ENCODE data around the gene DPP9. TPM values are rescaled to one million over a fixed set of nuclear protein-coding genes. Genes with fewer than 3 reads are reported as not detected.

The DPP9 gene
- total and polyA plus RNA-seq, 2 of the 8 experiments (the other 6 are each of a cell fraction or from before 2014, with no cell fraction given): 11.6 to 40.7 TPM

DNA sequence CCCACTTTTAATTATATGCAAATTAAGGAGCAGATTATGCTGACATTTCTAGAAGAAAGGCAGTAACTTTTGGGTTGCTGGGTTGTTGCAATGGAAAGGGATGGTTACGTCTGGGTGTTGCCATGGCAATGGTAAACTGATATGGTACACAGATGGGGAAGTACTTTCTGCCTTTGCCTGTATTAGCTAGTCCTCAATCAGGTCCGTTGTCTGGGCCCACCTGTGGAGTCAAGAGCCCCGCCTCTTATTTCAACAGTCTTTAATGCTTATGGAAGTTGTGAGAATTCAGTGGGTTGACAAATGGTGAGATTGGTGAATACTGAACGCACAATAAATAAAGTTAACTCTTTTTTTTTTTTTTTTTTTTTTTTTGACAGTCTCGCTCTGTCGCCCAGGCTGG lies 30.6 kb upstream of the DPP9 start:
- Histone ChIP-seq H3K27me3 (replicated peaks in 1 of 4; ENCODE audit: control insufficient read depth in 3 of 4, extremely low read depth in 1 of 4, insufficient read depth in 3 of 4, low read length in 3 of 4) (peaks cover 0 to 7% (median 4%) of the 10 kb centered on the region in 4 experiments; a peak in 4 of 7 replicates), H3K79me1 (ENCODE audit: low read depth, low read length) (no peaks in the 10 kb centered on the region), H3K27ac (ENCODE audit: low read depth, low read length) (no peak overlapping the region), H3K4me3 (ENCODE audit: extremely low read depth in 1 of 4, insufficient read depth in 2 of 4, low read depth in 3 of 4, low read length in 4 of 4) (no peak overlapping the region), H2BK15ac (ENCODE audit: low read length) (no peak overlapping the region), H3K14ac (ENCODE audit: insufficient read length) (no peak overlapping the region), H3K4me2 (ENCODE audit: insufficient read depth in 1 of 2, low read depth in 2 of 2, low read length in 2 of 2) (no peak overlapping the region), H3K4me1 (replicated peaks in 1 of 4; ENCODE audit: control insufficient read depth in 3 of 4, insufficient read depth in 4 of 4, low read length in 3 of 4) (peaks cover 0 to under 1% (median under 1%) of the 10 kb centered on the region in 4 experiments; a peak in 1 of 7 replicates), H3K23ac (ENCODE audit: insufficient read length) (no peak overlapping the region), H4K20me1 (replicated peaks in 1 of 2; ENCODE audit: control insufficient read depth in 1 of 2, insufficient read depth in 2 of 2, low read length in 2 of 2) (no peaks in the 10 kb centered on the region), H3K9ac (replicated peaks in 1 of 4; ENCODE audit: extremely low read depth in 1 of 4, low read depth in 3 of 4, low read length in 3 of 4) (no peak overlapping the region), H2BK5ac (ENCODE audit: low read depth, low read length) (no peak overlapping the region), H2AK5ac (ENCODE audit: low read depth, low read length) (no peak overlapping the region), H3K79me2 (ENCODE audit: control insufficient read depth in 1 of 2, insufficient read depth in 2 of 2, low read length in 2 of 2) (no peaks in the 10 kb centered on the region), H4K5ac (ENCODE audit: insufficient read length, low read depth, low read length) (no peak overlapping the region), H3K9me3 (ENCODE audit: insufficient read depth in 2 of 2, low read depth in 1 of 2, low read length in 1 of 2) (no peaks in the 10 kb centered on the region), H2BK12ac (ENCODE audit: low read depth, low read length) (no peak overlapping the region), H4K91ac (replicated peaks; ENCODE audit: insufficient read length, low read length) (no peak overlapping the region), H3K56ac (replicated peaks; ENCODE audit: insufficient read length, low read depth, low read length) (no peak overlapping the region), H2BK20ac (ENCODE audit: low read length) (no peak overlapping the region), H2BK120ac (replicated peaks; ENCODE audit: low read depth, low read length) (no peak overlapping the region), H2AFZ (ENCODE audit: low read length) (no peak overlapping the region), H3K36me3 (ENCODE audit: control insufficient read depth in 2 of 4, insufficient read depth in 4 of 4, low read length in 3 of 4) (no peaks in the 10 kb centered on the region), H3K23me2 (ENCODE audit: low read depth, low read length) (no peaks in the 10 kb centered on the region), H4K8ac (ENCODE audit: extremely low read depth, insufficient read depth, low read length) (no peak overlapping the region), H3K4ac (replicated peaks; ENCODE audit: insufficient read length, low read depth, low read length) (no peak overlapping the region), H3K18ac (ENCODE audit: extremely low read depth, low read length) (no peak overlapping the region)
- DNase-seq (ENCODE audit: low read depth in 1 of 2, low spot score in 2 of 2) (no peak), FAIRE-seq (no peak)
- CTCF ChIA-PET (ENCODE audit: partially characterized antibody): interaction anchor here (1.2 to 6.7 kb wide), 3 partner anchors 9 to 30 kb away, joined by 4 to 38 read pairs (median 6); no protein-coding TSS in a partner anchor
- WGBS, 2 experiments (ENCODE audit: extremely low coverage in 1 of 2, insufficient coverage in 1 of 2, insufficient read length in 1 of 2, insufficient replicate concordance in 2 of 2, low coverage in 1 of 2, low lambda C conversion rate in 2 of 2, missing lambda C conversion rate in 1 of 2): 67% methylated on average over 3 of the region's 6 CpGs; no CpG with 5 or more reads in 1 of the 2 experiments
- POLR2A ChIA-PET (ENCODE audit: partially characterized antibody): interaction anchor here (3.8 kb wide), 1 partner anchor 15 kb away, joined by 16 read pairs; no protein-coding TSS in a partner anchor
- TF ChIP-seq NRF1 (IDR thresholded peaks at IDR 0.05; ENCODE audit: low read depth, low read length) (no peak), SRF (IDR thresholded peaks at IDR 0.05; ENCODE audit: low read depth, low read length) (no peak), SP4 (IDR thresholded peaks at IDR 0.05; ENCODE audit: low read length) (no peak), TCF12 (IDR thresholded peaks at IDR 0.05; ENCODE audit: low read depth, low read length) (no peak), RFX5 (IDR thresholded peaks at IDR 0.05; ENCODE audit: borderline replicate concordance, low read depth, low read length) (no peak), JUND (IDR thresholded peaks at IDR 0.05; ENCODE audit: low read length) (no peak), USF2 (IDR thresholded peaks at IDR 0.05; ENCODE audit: low read length) (no peak), SP2 (IDR thresholded peaks at IDR 0.05; ENCODE audit: low read length) (no peak), CBX8 (IDR thresholded peaks at IDR 0.05; ENCODE audit: borderline replicate concordance, low read depth, low read length) (no peak), POLR2AphosphoS5 (IDR thresholded peaks at IDR 0.05; ENCODE audit: low read depth, low read length) (no peak), POU5F1 (IDR thresholded peaks at IDR 0.05; ENCODE audit: low read depth, low read length) (no peak), TBP (IDR thresholded peaks at IDR 0.05; ENCODE audit: low read depth, low read length) (no peak), HDAC6 (IDR thresholded peaks at IDR 0.05; ENCODE audit: low read depth, low read length) (no peak), YY1 (IDR thresholded peaks at IDR 0.05; ENCODE audit: low read depth, low read length) (no peak), RAD21 (IDR thresholded peaks at IDR 0.05 in 1 of 2, conservative IDR thresholded peaks at IDR 0.05 in 1 of 2; ENCODE audit: low read depth in 2 of 2, low read length in 2 of 2) (no peak)
